Pancreas (tissue), 10 donors: ENCODE measurements around the gene MLPH. TPM values are rescaled to one million over a fixed set of nuclear protein-coding genes. Genes with fewer than 3 reads are reported as not detected.
"Not testable (repeated sequence)": the region's sequence is repeated elsewhere in the genome, so short reads cannot be mapped to it uniquely, and the experiment has no call there.

ENCODE experiments used
- ATAC-seq, 4 donors: fragments of 200-7000 bp; cut with Tn5 transposase; one replicate each; pipeline versions ENCODE4 v1.8.0 to v1.9.1; 2020; ENCODE audit warnings: mild to moderate bottlenecking in 4 of 4, moderate library complexity in 4 of 4
- DNase-seq, 6 donors: peaks; one replicate each; pipeline ENCODE4 v3.0.0-alpha.2; 2020
- FAIRE-seq: peaks from 2 replicates; lab custom pipeline; 2012; peaks lifted over from hg19 to GRCh38; lab: Jason Lieb, UNC
- H3K27ac ChIP-seq, 4 donors: fragments of 200-600 bp; sonication (generic); 1 replicate in 3 of 4; 2 replicates in 1 of 4; pipeline versions ENCODE4 v1.5.0 to v1.8.0; 2020
- H3K27me3 ChIP-seq, 4 donors: fragments of 200-600 bp; one replicate each; pipeline ENCODE4 v1.8.0; 2021
- H3K36me3 ChIP-seq, 3 donors: fragments of 200-600 bp; sonication (generic) in 1 of 3; one replicate each; pipeline versions ENCODE4 v1.5.0 to v1.8.0; 2020 to 2021
- H3K4me1 ChIP-seq, 3 donors: fragments of 200-600 bp; one replicate each; pipeline ENCODE4 v1.8.0; 2021
- H3K4me3 ChIP-seq, 4 donors: fragments of 200-600 bp; sonication (generic) in 2 of 4; one replicate each; pipeline versions ENCODE4 v1.5.0 to v1.8.0; 2020 to 2021
- H3K9me3 ChIP-seq, 4 donors: fragments of 200-600 bp; one replicate each; pipeline ENCODE4 v1.8.0; 2021
- CTCF ChIP-seq, 4 donors: fragments of 200-600 bp; sonication (generic) in 3 of 4; IDR thresholded peaks; one replicate each; pipeline versions ENCODE4 v1.5.0 to v1.8.0; 2021; ENCODE audit warnings: antibody characterized with exemption in 4 of 4
- WGBS, 2 donors: extraction: QIAGEN DNeasy Blood & Tissue Kit; methylation state at CpG; one replicate each; pipeline ENCODE4 v1.1.7; 2013; 5-methylcytosine and 5-hydroxymethylcytosine counted together
- intact Hi-C, 3 donors: fragments of 100-400 bp; cut with DNase I; formaldehyde crosslinking; loops; one replicate each; pipeline versions ENCODE4 v1.11.1 to v1.14.2; 2022
- polyA plus RNA-seq, 2 donors: library from polyadenylated mRNA; stranded (reverse); fragments of 200-250 nt; gene quantifications; one replicate each; pipeline ENCODE4 v1.2.3, GENCODE V29; 2013
- total RNA-seq, 6 donors: library from RNA; stranded (reverse); fragmentation: NEBNext Ultra II Directional in 4 of 6; extraction: Animal tissue kit (Norgen Biotek cat#: 25700) in 4 of 6; gene quantifications; one replicate each; pipeline versions ENCODE4 v1.2.1 to v1.2.4, GENCODE V29; 2021 to 2023
- donor health status: healthy with polysubstance abuse.
- donor health status: DM: no; HTN: no; CAD: no; lungs with moderate emphysema.
- donor health status: DM: no; HTN: no; CAD: no.
- donor health status: control.
- donor health status: control.
- donor health status: Bipolar disorder and iron deficiency.
- donor health status: DM: yes; HTN: yes; CAD: no.
- donor health status: DM: no; HTN: no; CAD: no.
- donor health status: DM: no; HTN: no; CAD: no.
- donor health status: DM: yes; HTN: yes; CAD: no.

The MLPH gene
- total and polyA plus RNA-seq, 8 donors = 6.2 to 45.2 (median 19.3) TPM

GRCh38 chr2:237593596-237594320 is 106.7 kb downstream of the MLPH start:
- Histone ChIP-seq H3K4me3 (no peak overlapping the region), H3K27ac (no peak overlapping the region), H3K9me3 (no peaks in the 10 kb centered on the region), H3K4me1 (peaks cover 18 to 22% (median 20%) of the 10 kb centered on the region in 3 donors), H3K36me3 (no peaks in the 10 kb centered on the region), H3K27me3 (no peaks in the 10 kb centered on the region)
- no peak for TF ChIP-seq CTCF (IDR thresholded peaks at IDR 0.05)
- WGBS, 2 donors = 94 to 95% methylated on average over 17 of the region's 17 CpGs
- FAIRE-seq (no peak), ATAC-seq (no peak), DNase-seq (peak in 1 of 6 donors; percentile 21)
- intact Hi-C loops = no loop called here

GRCh38 chr2:237594514-237594871 is 107.4 kb downstream of the MLPH start:
- intact Hi-C loops = no loop called here
- H3K4me3 ChIP-seq = no peak overlapping the region
- no peak for FAIRE-seq
- H3K9me3 ChIP-seq = no peaks in the 10 kb centered on the region
- peaks cover 13 to 15% (median 15%) of the 10 kb centered on the region in 3 donors for H3K4me1 ChIP-seq
- peak in 1 of 6 donors; percentile 0 for DNase-seq
- WGBS, 2 donors = 44 to 46% methylated on average over 5 of the region's 5 CpGs
- no peaks in the 10 kb centered on the region for H3K36me3 ChIP-seq
- H3K27me3 ChIP-seq = no peaks in the 10 kb centered on the region
- ATAC-seq = no peak
- no peak for TF ChIP-seq CTCF (IDR thresholded peaks at IDR 0.05)
- H3K27ac ChIP-seq = peak overlapping the region; percentile 15 to 62 (median 53)

- 95% methylated on average over 4 to 5 of the region's 5 CpGs for WGBS, 2 donors
- FAIRE-seq, H3K27me3 ChIP-seq, ATAC-seq, H3K36me3 ChIP-seq, H3K9me3 ChIP-seq, H3K4me3 ChIP-seq, intact Hi-C loops: not testable (repeated sequence)
- DNase-seq = peak in 1 of 6 donors; percentile 0
- Histone ChIP-seq H3K4me1 (peaks cover 13 to 15% (median 15%) of the 10 kb centered on the region in 3 donors), H3K27ac (peak overlapping the region in 2 of 4 donors; percentile 51 to 62)
These were observed 108.9 kb downstream of the MLPH start for GRCh38 chr2:237595829-237596519.

GRCh38 chr2:237596520-237597195 is 109.6 kb downstream of the MLPH start:
- FAIRE-seq (no peak), ATAC-seq (no peak), DNase-seq (peak in 1 of 6 donors; percentile 9)
- intact Hi-C loops = no loop called here
- Histone ChIP-seq H3K9me3 (no peaks in the 10 kb centered on the region), H3K4me3 (no peak overlapping the region), H3K4me1 (peaks cover 12 to 15% (median 15%) of the 10 kb centered on the region in 3 donors), H3K36me3 (no peaks in the 10 kb centered on the region), H3K27me3 (no peaks in the 10 kb centered on the region), H3K27ac (no peak overlapping the region)
- 93 to 96% methylated on average over 13 of the region's 13 CpGs for WGBS, 2 donors
- TF ChIP-seq CTCF (IDR thresholded peaks at IDR 0.05) = no peak
